ENCODE results near the gene CRTC3.

CRTC3 gene

DNA sequence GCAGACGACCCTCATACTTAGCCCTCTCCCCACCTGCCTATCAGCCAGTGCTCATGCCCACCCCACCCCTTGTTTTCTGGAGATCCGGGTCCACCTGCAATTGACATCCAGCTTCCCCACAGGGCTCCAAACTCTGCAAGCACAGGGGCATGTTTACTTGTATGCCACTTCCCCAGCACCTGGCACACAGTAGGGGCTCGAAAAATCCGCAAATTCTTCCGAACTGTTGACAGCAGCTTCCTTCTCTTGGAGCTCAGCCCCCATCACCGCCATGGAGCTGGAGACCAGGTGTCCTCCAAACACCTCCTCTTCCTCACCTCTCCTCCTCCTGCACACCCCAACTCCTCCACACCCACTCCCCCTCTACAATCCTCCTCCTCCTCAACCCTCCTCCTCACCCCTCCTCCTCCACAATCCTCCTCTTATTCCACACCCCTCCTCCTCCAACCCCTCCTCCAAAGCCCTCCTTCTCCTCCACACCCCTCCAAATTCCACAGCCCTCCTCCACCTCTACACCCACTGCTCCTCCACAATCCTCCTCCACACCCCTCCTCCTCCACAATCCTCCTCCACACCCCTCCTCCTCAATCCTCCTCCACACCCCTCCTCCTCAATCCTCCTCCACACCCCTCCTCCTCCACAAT, 117.1 kb downstream of the CRTC3 start:
- H3K4me3 ChIP-seq (ENCODE audit: low read length) = no peak overlapping the region
- DNase-seq (ENCODE audit: low read depth) = no peak
- TF ChIP-seq, protein P1, sequence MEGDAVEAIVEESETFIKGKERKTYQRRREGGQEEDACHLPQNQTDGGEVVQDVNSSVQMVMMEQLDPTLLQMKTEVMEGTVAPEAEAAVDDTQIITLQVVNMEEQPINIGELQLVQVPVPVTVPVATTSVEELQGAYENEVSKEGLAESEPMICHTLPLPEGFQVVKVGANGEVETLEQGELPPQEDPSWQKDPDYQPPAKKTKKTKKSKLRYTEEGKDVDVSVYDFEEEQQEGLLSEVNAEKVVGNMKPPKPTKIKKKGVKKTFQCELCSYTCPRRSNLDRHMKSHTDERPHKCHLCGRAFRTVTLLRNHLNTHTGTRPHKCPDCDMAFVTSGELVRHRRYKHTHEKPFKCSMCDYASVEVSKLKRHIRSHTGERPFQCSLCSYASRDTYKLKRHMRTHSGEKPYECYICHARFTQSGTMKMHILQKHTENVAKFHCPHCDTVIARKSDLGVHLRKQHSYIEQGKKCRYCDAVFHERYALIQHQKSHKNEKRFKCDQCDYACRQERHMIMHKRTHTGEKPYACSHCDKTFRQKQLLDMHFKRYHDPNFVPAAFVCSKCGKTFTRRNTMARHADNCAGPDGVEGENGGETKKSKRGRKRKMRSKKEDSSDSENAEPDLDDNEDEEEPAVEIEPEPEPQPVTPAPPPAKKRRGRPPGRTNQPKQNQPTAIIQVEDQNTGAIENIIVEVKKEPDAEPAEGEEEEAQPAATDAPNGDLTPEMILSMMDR (conservative IDR thresholded peaks at IDR 0.05; ENCODE audit: low read depth, low read length) = no peak

DNA sequence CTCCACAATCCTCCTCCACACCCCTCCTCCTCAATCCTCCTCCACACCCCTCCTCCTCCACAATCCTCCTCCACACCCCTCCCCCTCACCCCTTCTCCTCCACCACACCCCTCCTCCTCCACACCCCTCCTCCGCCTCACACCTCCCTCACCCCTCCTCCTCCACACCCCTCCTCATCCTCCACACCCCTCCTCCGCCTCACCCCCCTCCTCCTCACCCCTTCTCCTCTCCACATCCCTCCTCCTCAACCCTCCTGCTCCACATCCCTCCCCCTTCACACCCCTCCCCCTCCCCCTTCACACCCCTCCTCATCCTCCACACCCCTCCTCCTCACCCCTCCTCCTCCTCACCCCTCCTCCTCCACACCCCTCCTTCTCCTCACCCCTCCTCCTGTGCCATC, 117.6 kb downstream of the CRTC3 start:
- TF ChIP-seq, protein P1 (conservative IDR thresholded peaks at IDR 0.05; ENCODE audit: low read depth, low read length) = no peak
- no peak overlapping the region for H3K4me3 ChIP-seq (ENCODE audit: low read length)
- DNase-seq (ENCODE audit: low read depth) = no peak

DNA sequence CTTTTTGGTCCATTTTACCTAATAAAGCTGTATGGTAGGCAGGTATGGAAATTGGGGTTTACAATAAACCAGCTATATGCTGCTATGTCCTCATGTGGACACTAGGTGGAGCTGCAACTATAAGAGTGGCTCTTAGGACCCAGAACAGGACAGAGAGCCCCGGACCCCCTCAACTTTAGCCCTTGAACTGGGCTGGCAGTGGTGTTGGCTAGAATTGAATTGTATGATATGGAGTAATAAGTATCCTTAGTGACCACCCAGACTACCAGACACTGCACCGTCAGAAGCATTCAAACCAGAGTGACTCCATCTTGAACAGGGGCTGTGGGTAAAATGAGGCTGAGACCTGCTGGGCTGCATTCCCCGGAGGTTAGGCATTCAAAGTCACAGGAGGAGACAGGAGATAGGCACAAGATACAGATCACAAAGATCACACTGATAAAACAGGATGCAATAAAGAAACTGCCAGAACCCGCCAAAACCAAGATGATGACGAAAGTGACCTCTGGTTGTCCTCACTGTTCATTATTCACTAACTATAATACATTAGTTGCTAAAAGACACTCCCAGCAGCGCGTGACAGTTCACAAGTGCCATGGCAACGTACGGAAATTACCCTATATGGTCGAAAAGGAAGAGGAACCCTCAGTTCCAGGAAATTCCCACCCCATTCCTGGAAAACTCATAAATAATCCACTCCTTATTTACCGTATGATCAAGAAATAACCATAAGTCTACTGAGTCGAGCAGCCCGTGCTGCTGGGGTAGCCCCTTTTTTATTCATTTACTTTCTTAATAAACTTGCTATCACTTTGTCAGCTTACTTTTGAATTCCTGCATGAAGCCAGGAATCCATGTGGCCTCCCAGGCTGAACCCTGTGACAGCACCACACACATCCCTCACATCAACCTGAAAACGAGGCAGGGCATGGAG, 118.7 kb downstream of the CRTC3 start:
- H3K4me3 ChIP-seq (ENCODE audit: low read length) = no peak overlapping the region
- DNase-seq (ENCODE audit: low read depth) = peak; percentile 18
- TF ChIP-seq, protein P1 (conservative IDR thresholded peaks at IDR 0.05; ENCODE audit: low read depth, low read length) = peak; percentile 91

DNA sequence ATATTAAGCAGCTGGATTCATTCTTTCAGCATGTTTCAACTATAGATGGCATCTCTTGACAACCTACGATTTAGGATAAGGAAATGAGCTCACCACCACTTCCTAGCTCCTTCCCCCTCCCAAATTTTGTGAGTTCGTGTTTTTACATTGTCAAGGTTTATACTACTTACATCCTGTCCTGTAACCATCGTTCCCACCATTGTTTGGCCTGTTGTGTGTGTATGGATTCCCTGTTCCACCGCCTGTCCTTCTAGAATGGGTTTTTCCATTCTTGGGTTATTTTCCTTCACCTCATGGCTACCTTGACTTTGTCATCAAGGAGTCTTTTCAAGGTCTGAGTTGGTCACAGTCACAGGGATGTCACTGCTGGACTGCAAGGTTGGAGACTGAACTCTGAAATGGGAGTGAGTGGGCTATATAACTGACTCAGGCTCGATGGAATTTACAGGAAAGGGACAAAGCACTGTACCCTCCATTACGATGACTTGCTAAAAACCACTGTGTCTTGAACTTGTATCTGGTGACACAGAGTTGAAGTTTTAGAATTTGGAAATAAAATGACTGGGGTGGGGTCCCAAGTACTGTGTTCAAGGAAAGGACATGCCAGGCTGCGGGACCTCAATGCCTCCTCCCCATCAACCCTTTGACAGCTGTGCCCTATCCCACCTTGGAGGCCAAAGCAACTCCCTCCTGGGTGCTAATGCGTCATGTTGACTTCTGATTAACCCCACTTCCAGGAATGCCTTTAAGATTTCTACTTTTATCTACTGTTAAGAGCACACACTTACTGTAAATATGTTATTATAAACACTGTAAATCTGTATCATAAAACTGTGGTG, 120.6 kb downstream of the CRTC3 start:
- no peak overlapping the region for H3K4me3 ChIP-seq (ENCODE audit: low read length)
- TF ChIP-seq, protein P1 (conservative IDR thresholded peaks at IDR 0.05; ENCODE audit: low read depth, low read length) = no peak
- no peak for DNase-seq (ENCODE audit: low read depth)

DNA sequence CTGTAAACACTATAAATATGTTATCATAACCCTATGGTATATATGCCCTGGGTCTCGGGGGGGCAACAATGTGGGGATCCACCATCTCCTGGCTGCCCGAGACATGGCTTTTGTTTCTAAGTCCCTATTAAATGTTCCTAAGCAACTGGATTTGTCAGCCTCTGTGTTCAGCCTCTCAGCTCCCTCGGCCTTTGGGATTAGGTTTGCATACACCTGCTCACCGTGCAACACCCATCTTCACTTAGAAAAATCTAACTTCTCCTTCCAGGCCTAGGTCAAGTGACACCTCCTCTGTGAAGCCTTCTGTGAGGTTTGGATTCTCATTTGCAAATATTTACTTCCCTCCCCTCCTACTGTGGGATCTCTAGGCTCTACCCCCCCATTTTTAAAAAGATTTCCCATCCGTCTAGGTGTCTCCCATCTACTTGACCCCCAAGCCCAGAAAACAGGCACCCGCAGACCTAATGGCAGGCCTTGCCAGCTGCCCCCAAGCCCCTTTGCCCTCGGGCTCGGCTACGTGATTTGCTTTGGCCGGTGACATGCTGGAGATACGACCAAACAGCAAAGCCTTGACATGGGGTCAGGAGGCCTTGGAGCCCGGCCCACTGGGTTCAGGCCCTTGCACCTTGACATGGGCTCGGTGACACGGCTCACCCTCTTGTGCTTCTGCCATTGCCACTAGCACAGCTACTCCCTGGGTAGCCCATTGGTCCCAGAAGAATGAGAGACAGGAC, 121.4 kb downstream of the CRTC3 start:
- no peak overlapping the region for H3K4me3 ChIP-seq (ENCODE audit: low read length)
- DNase-seq (ENCODE audit: low read depth) = no peak
- TF ChIP-seq, protein P1 (conservative IDR thresholded peaks at IDR 0.05; ENCODE audit: low read depth, low read length) = no peak

All from retinal pigment epithelial cell (primary cell).